ENCODE data around the gene RRM1. TPM values are rescaled to one million over a fixed set of nuclear protein-coding genes. Genes with fewer than 3 reads are reported as not detected.
"Not testable (repeated sequence)": the region's sequence is repeated elsewhere in the genome, so short reads cannot be mapped to it uniquely, and the experiment has no call there.

RRM1 gene
- total RNA-seq, 2 donors from 2014 or later, result 54.9 to 66.5 TPM

- Mint-ChIP-seq H3K4me1 (peaks cover 5% of the 10 kb centered on the region), H3K36me3 (ENCODE audit: low read depth) (peaks cover 25% of the 10 kb centered on the region), H3K4me3 (no peak overlapping the region), H3K27ac (no peak overlapping the region), H3K27me3 (no peaks in the 10 kb centered on the region)
- H3K9me3 ChIP-seq (ENCODE audit: control insufficient read depth, low read length, poor library complexity, severe bottlenecking), result no peaks in the 10 kb centered on the region
- ATAC-seq (no peak), DNase-seq (no peak)
Measured at GRCh38 chr11:4125141-4125540, 30.5 kb downstream of the RRM1 start.

DNA sequence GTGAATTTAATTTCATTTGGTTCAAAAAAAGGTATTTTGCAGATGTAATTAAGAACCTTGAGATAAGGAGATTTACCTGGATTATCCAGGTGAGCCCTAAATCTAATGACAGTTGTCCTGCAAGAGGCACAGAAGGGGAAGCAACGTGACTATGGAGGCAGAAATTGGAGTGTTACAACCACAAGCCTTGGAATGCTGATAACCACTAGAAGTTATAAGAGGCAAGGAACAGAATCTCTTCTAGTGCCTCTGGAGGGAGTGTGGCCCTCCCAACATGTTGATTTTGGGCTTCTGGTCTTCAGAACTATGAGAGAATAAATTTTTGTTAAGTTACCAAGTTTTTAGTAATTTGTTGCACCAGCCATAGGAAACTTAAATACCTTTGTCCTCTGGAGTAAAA is 32.8 kb downstream of the RRM1 start:
- H3K27ac Mint-ChIP-seq, result peak overlapping the region; percentile 16
- H3K4me3 Mint-ChIP-seq, result no peak overlapping the region
- ATAC-seq (no peak), DNase-seq (no peak)
- peaks cover 5% of the 10 kb centered on the region for H3K4me1 Mint-ChIP-seq
- H3K36me3 Mint-ChIP-seq (ENCODE audit: low read depth), result peaks cover 20% of the 10 kb centered on the region
- no peaks in the 10 kb centered on the region for H3K9me3 ChIP-seq (ENCODE audit: control insufficient read depth, low read length, poor library complexity, severe bottlenecking)
- no peaks in the 10 kb centered on the region for H3K27me3 Mint-ChIP-seq

DNA sequence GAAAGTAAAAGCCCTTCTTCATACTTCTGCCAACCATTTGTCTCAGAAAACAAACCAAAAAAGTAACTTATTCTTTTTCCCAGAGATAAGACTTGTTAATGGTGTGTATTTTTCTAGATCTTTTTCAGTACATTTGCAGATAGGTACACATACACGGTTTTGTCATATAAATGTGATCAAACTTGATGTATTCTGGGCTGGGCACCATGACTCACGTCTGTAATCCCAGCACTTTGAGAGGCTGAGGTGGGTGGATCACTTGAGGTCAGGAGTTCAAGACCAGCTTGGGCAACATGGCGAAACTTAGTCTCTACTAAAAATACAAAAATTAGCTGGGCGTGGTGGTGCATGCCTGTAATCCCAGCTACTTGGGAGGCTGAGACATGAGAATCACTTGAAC is 35.6 kb downstream of the RRM1 start:
- not testable (repeated sequence) for H3K4me1 Mint-ChIP-seq; H3K9me3 ChIP-seq (ENCODE audit: control insufficient read depth, low read length, poor library complexity, severe bottlenecking); DNase-seq; H3K4me3 Mint-ChIP-seq; H3K36me3 Mint-ChIP-seq (ENCODE audit: low read depth); H3K27me3 Mint-ChIP-seq; H3K27ac Mint-ChIP-seq; ATAC-seq

- no peaks in the 10 kb centered on the region for H3K4me1 Mint-ChIP-seq
- no peak overlapping the region for H3K27ac Mint-ChIP-seq
- no peaks in the 10 kb centered on the region for H3K27me3 Mint-ChIP-seq
- H3K4me3 Mint-ChIP-seq, result no peak overlapping the region
- H3K9me3 ChIP-seq (ENCODE audit: control insufficient read depth, low read length, poor library complexity, severe bottlenecking), result no peaks in the 10 kb centered on the region
- H3K36me3 Mint-ChIP-seq (ENCODE audit: low read depth), result peaks cover 9% of the 10 kb centered on the region
- DNase-seq (no peak), ATAC-seq (no peak)
Measured at GRCh38 chr11:4134806-4135205, 40.2 kb downstream of the RRM1 start.

DNA sequence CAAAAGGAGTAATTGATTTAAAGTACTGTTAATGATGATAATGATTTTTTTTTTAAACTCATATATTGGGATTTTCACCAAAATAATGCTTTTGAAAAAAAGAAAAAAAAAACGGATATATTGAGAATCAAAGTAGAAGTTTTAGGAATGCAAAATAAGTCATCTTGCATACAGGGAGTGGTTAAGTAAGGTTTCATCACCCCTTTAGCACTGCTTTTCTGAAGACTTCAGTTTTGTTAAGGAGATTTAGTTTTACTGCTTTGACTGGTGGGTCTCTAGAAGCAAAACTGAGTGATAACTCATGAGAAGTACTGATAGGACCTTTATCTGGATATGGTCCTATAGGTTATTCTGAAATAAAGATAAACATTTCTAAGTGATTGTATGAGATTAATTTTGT is 43.9 kb downstream of the RRM1 start:
- peaks cover 12% of the 10 kb centered on the region for H3K36me3 Mint-ChIP-seq (ENCODE audit: low read depth)
- H3K4me3 Mint-ChIP-seq, result no peak overlapping the region
- H3K27me3 Mint-ChIP-seq, result no peaks in the 10 kb centered on the region
- ATAC-seq (no peak), DNase-seq (no peak)
- peaks cover 4% of the 10 kb centered on the region for H3K9me3 ChIP-seq (ENCODE audit: control insufficient read depth, low read length, poor library complexity, severe bottlenecking)
- no peaks in the 10 kb centered on the region for H3K4me1 Mint-ChIP-seq
- H3K27ac Mint-ChIP-seq, result no peak overlapping the region

DNA sequence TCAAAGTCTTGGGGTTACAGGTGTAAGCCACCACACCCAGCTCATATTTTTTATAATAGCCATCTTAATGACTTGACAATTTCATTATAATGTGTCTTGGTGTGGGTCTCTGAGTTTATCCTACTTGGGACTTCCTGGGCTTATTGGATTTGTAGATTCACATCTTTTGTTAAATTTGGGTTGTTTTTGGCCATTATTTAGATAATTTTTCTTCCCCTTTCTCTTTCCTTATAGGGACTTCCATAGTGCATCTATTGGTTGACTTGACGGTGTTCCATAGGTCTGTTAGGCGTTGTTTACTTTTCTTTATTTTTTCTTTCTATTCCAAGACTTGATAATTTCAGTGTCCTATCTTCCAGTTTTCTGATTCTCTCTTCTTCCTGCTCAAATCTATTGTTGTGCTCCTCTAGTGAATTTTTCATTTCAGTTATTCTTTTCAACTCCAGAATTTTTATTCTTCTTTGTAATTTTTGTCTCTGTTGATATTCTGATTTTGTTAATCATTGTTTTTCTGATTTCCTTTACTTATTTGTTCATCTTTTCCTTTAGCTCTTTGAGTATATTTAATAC is 45.6 kb downstream of the RRM1 start:
- no peak overlapping the region for H3K4me3 Mint-ChIP-seq

GRCh38 chr11:4146070-4146771 is 51.6 kb downstream of the RRM1 start:
- H3K9me3 ChIP-seq (ENCODE audit: control insufficient read depth, low read length, poor library complexity, severe bottlenecking), result no peaks in the 10 kb centered on the region
- H3K27me3 Mint-ChIP-seq, result no peaks in the 10 kb centered on the region
- peak overlapping the region; percentile 47 for H3K27ac Mint-ChIP-seq
- H3K4me3 Mint-ChIP-seq, result no peak overlapping the region
- no peak for DNase-seq
- no peak for ATAC-seq
- no peaks in the 10 kb centered on the region for H3K36me3 Mint-ChIP-seq (ENCODE audit: low read depth)
- H3K4me1 Mint-ChIP-seq, result peaks cover 6% of the 10 kb centered on the region

More for the DNA sequence above, 45.6 kb downstream of the RRM1 start:
- no peak overlapping the region for H3K27ac Mint-ChIP-seq
- no peaks in the 10 kb centered on the region for H3K27me3 Mint-ChIP-seq
- peaks cover 12% of the 10 kb centered on the region for H3K36me3 Mint-ChIP-seq (ENCODE audit: low read depth)
- peaks cover 4% of the 10 kb centered on the region for H3K9me3 ChIP-seq (ENCODE audit: control insufficient read depth, low read length, poor library complexity, severe bottlenecking)
- no peaks in the 10 kb centered on the region for H3K4me1 Mint-ChIP-seq
- DNase-seq (no peak), ATAC-seq (no peak)

DNA sequence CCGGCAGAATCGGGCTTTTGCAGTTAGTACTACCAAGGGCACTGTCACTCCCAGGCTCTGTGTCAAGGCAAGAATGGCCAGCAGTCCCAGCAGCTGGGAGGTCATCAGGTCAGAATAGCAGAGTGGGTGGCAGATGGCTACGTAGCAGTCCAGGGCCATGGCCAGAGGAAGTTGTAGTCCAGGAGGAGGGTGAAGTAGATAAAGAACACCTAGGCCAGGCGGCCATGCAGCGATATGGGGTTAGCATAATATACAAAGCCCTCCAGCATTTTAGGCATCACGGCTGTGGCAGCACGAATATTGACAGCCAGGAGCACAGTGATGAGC is 52.1 kb downstream of the RRM1 start:
- DNase-seq (no peak), ATAC-seq (no peak)
- H3K27me3 Mint-ChIP-seq, result no peaks in the 10 kb centered on the region
- H3K4me1 Mint-ChIP-seq, result peaks cover 6% of the 10 kb centered on the region
- H3K9me3 ChIP-seq (ENCODE audit: control insufficient read depth, low read length, poor library complexity, severe bottlenecking), result no peaks in the 10 kb centered on the region
- peak overlapping the region; percentile 47 for H3K27ac Mint-ChIP-seq
- H3K36me3 Mint-ChIP-seq (ENCODE audit: low read depth), result no peaks in the 10 kb centered on the region
- H3K4me3 Mint-ChIP-seq, result no peak overlapping the region

- DNase-seq (no peak), ATAC-seq (no peak)
- H3K9me3 ChIP-seq (ENCODE audit: control insufficient read depth, low read length, poor library complexity, severe bottlenecking), result no peaks in the 10 kb centered on the region
- peaks cover 3% of the 10 kb centered on the region for H3K4me1 Mint-ChIP-seq
- H3K27ac Mint-ChIP-seq, result no peak overlapping the region
- no peak overlapping the region for H3K4me3 Mint-ChIP-seq
- H3K27me3 Mint-ChIP-seq, result no peaks in the 10 kb centered on the region
- H3K36me3 Mint-ChIP-seq (ENCODE audit: low read depth), result peaks cover 2% of the 10 kb centered on the region
Measured at GRCh38 chr11:4154503-4154902, 59.9 kb downstream of the RRM1 start.

- peaks cover 7% of the 10 kb centered on the region for H3K36me3 Mint-ChIP-seq (ENCODE audit: low read depth)
- H3K27ac Mint-ChIP-seq, result peak overlapping the region; percentile 6
- ATAC-seq (no peak), DNase-seq (no peak)
- no peaks in the 10 kb centered on the region for H3K9me3 ChIP-seq (ENCODE audit: control insufficient read depth, low read length, poor library complexity, severe bottlenecking)
- no peak overlapping the region for H3K4me3 Mint-ChIP-seq
- H3K4me1 Mint-ChIP-seq, result peaks cover 3% of the 10 kb centered on the region
- no peaks in the 10 kb centered on the region for H3K27me3 Mint-ChIP-seq
Measured at GRCh38 chr11:4156571-4156970, 62.0 kb downstream of the RRM1 start.

DNA sequence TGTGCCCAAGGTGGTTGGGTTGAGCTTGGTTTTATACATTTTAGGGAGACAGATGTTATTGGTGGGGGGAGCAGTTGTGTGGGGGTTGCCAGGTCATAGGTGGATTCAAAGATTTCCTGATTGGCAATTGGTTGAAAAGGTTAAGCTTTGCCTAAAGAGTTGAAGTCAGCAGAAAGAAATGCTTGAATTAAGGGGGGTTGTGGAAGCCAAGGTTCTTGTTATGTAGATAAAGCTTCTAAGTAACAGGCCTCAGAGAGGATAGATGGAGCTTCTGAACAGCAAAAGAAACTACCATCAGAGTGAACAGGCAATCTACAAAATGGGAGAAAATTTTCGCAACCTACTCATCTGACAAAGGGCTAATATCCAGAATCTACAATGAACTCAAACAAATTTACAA is 64.2 kb downstream of the RRM1 start:
- not testable (repeated sequence) for DNase-seq; H3K4me3 Mint-ChIP-seq; H3K36me3 Mint-ChIP-seq (ENCODE audit: low read depth); H3K27me3 Mint-ChIP-seq; H3K9me3 ChIP-seq (ENCODE audit: control insufficient read depth, low read length, poor library complexity, severe bottlenecking); H3K27ac Mint-ChIP-seq; H3K4me1 Mint-ChIP-seq; ATAC-seq

DNA sequence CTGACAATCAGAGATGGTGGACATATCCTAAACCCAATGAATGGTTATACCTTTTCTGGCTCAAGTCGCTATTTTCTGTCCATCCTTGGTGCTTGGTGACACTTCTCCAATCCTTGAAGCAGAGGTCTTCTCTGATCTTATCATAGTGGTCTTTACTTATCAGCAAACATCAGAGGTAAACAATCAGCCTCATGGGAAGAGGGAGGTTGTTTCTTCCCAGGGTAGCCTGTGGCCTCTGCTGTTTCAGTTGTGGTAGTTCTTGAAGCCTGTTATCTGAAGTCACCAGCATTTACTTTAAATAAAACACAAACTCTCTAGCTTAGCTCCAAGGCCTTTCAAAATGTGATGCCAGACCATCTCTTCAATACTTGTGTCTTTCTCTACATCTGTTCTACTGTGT is 66.7 kb downstream of the RRM1 start:
- no peaks in the 10 kb centered on the region for H3K27me3 Mint-ChIP-seq
- H3K27ac Mint-ChIP-seq, result no peak overlapping the region
- DNase-seq (no peak), ATAC-seq (no peak)
- no peaks in the 10 kb centered on the region for H3K4me1 Mint-ChIP-seq
- peaks cover 7% of the 10 kb centered on the region for H3K36me3 Mint-ChIP-seq (ENCODE audit: low read depth)
- H3K9me3 ChIP-seq (ENCODE audit: control insufficient read depth, low read length, poor library complexity, severe bottlenecking), result no peaks in the 10 kb centered on the region
- H3K4me3 Mint-ChIP-seq, result no peak overlapping the region

DNA sequence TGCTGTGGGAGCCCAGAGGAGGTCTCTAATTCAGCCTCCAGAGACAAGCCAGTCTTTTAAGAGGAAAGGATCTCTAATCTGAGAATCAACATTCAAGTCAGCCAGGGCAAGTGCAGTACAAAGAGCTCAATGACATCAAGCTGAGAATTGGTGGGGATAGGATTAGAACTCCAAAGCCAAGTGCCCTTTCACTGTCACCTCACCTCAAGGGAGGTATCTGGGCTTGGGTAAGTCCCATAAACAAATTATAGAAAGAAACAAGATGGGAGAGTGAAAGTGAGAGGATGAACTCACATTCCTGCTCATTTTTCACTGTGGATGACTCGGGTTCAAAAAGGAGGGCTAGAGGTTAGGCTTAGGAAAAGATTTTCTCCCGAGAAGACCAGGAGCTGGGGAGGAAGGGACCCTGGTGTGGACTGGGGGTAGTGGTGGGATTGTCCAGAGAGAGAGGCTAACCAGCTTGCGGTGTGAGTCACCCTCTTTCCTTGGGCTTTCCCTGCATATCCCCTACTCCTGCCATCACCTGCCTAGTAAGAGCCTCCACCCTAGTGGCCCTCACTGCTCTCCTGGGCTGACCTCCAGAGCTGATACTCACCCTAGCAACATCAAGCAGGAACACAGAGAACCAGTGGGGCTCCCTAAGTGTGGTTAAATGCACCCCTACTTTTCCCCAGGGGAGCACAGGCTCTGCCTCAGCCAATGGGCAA is 70.4 kb downstream of the RRM1 start:
- H3K4me1 Mint-ChIP-seq, result no peaks in the 10 kb centered on the region

GRCh38 chr11:4167292-4167691 is 72.7 kb downstream of the RRM1 start:
- Mint-ChIP-seq H3K4me1 (no peaks in the 10 kb centered on the region), H3K27me3 (peaks cover 5% of the 10 kb centered on the region), H3K4me3 (no peak overlapping the region), H3K27ac (no peak overlapping the region), H3K36me3 (ENCODE audit: low read depth) (peaks cover 2% of the 10 kb centered on the region)
- DNase-seq (no peak), ATAC-seq (no peak)
- H3K9me3 ChIP-seq (ENCODE audit: control insufficient read depth, low read length, poor library complexity, severe bottlenecking), result no peaks in the 10 kb centered on the region

More for the DNA sequence above, 70.4 kb downstream of the RRM1 start:
- no peak for DNase-seq
- Mint-ChIP-seq H3K4me3 (no peak overlapping the region), H3K36me3 (ENCODE audit: low read depth) (peaks cover 7% of the 10 kb centered on the region), H3K27ac (no peak overlapping the region), H3K27me3 (peaks cover 5% of the 10 kb centered on the region)
- H3K9me3 ChIP-seq (ENCODE audit: control insufficient read depth, low read length, poor library complexity, severe bottlenecking), result no peaks in the 10 kb centered on the region
- no peak for ATAC-seq
